HepG2 (cell line): ENCODE measurements around the gene OPRPN. TPM values are rescaled to one million over a fixed set of nuclear protein-coding genes. Genes with fewer than 3 reads are reported as not detected.

Source experiments
- ATAC-seq: fragments of 200-7000 bp; cut with Tn5 transposase; 3 replicates; pipeline ENCODE4 v1.9.1; 2020; ENCODE audit warnings: mild to moderate bottlenecking, moderate library complexity
- BruUV-seq: library from RNA; stranded (reverse); fragments of 400-500 nt; replicated peaks from 2 replicates; lab custom pipeline; 2021; lab: Mats Ljungman, UMichigan
- CTCF ChIA-PET: fragments of 300-600 bp; formaldehyde crosslinking; extraction: SDS; loops from one replicate; lab custom pipeline; 2021; ENCODE audit warnings: low total read pairs, inconsistent platforms, low intra/inter-chr PET ratio; lab: Yijun Ruan, JAX
- POLR2A ChIA-PET: fragments of 350-600 bp; sonication (Branson Sonifier 250); formaldehyde crosslinking; loops from one replicate; lab custom pipeline; 2020; ENCODE audit warnings: antibody characterized with exemption, inconsistent platforms; lab: Yijun Ruan, JAX
- DNase-seq: peaks from one replicate; pipeline ENCODE4 v3.0.0-alpha.2; 2015; ENCODE audit warnings: low spot score
- FAIRE-seq: peaks from 3 replicates; lab custom pipeline; 2011; peaks lifted over from hg19 to GRCh38; lab: Jason Lieb, UNC
- H2AFZ ChIP-seq: one replicate; pipeline ENCODE4 v1.6.1; 2011; ENCODE audit warnings: low read length, inconsistent platforms
- H3K27ac ChIP-seq: fragments of 300-600 bp; 3 replicates; pipeline ENCODE4 v1.8.0; 2011; ENCODE audit warnings: mixed run types, mild to moderate bottlenecking, mixed read lengths, low read length, inconsistent platforms; ENCODE audit not compliant: insufficient read depth; ENCODE audit errors: extremely low read length
- H3K27me3 ChIP-seq, 2 experiments: fragments of 200-600 bp in 1 of 2; 2 replicates in 1 of 2; 3 replicates in 1 of 2; pipeline versions ENCODE4 v1.6.0 to v1.8.0; 2011; ENCODE audit warnings: low read length in 2 of 2, mild to moderate bottlenecking in 2 of 2, moderate library complexity in 2 of 2, inconsistent platforms in 1 of 2; ENCODE audit not compliant: insufficient read depth in 2 of 2, control insufficient read depth in 1 of 2
- H3K36me3 ChIP-seq, 2 experiments: fragments of 200-600 bp in 1 of 2; replicated peaks in 1 of 2; 2 replicates in 1 of 2; 3 replicates in 1 of 2; pipeline versions ENCODE4 v1.5.1 to v1.8.0; 2011; ENCODE audit warnings: low read length in 2 of 2, inconsistent platforms in 1 of 2; ENCODE audit not compliant: insufficient read depth in 2 of 2, control insufficient read depth in 1 of 2
- H3K4me1 ChIP-seq: 2 replicates; pipeline ENCODE4 v1.5.1; 2012; ENCODE audit warnings: low read length, inconsistent platforms; ENCODE audit not compliant: insufficient read depth
- H3K4me2 ChIP-seq: 2 replicates; pipeline ENCODE4 v1.6.0; 2011; ENCODE audit warnings: low read depth, low read length, inconsistent platforms
- H3K4me3 ChIP-seq, 3 experiments: fragments of 200-600 bp in 1 of 3; sonication (generic), shearing (Covaris generic) in 1 of 3; replicated peaks in 1 of 3; 2 replicates each; pipeline ENCODE4 v1.5.1; 2011 to 2016; ENCODE audit warnings: low read length in 3 of 3, inconsistent platforms in 2 of 3, low read depth in 2 of 3, mild to moderate bottlenecking in 2 of 3, control low read depth in 1 of 3, mixed read lengths in 1 of 3; ENCODE audit not compliant: insufficient read depth in 1 of 3
- H3K79me2 ChIP-seq: one replicate; pipeline ENCODE4 v1.6.1; 2011; ENCODE audit warnings: low read length, inconsistent platforms; ENCODE audit not compliant: insufficient read depth
- H3K9ac ChIP-seq: 2 replicates; pipeline ENCODE4 v1.6.0; 2011; ENCODE audit warnings: mild to moderate bottlenecking, low read depth, low read length, inconsistent platforms; ENCODE audit not compliant: insufficient read depth
- H3K9me3 ChIP-seq: 2 replicates; pipeline ENCODE4 v1.5.1; 2012; ENCODE audit warnings: mild to moderate bottlenecking, low read length
- H4K20me1 ChIP-seq: 2 replicates; pipeline ENCODE4 v1.6.0; 2011; ENCODE audit warnings: inconsistent platforms, mild to moderate bottlenecking, low read length, moderate library complexity; ENCODE audit not compliant: insufficient read depth
- BRCA1 ChIP-seq: sonication (generic); formaldehyde crosslinking; IDR thresholded peaks from 2 replicates; pipeline ENCODE4 v1.4.0; 2020; ENCODE audit warnings: missing genetic modification reagents
- ERF ChIP-seq: IDR thresholded peaks from 2 replicates; pipeline ENCODE4 v1.6.1; 2018; ENCODE audit warnings: missing biosample characterization, missing genetic modification reagents
- KMT2A ChIP-seq: sonication (generic); formaldehyde crosslinking; IDR thresholded peaks from 2 replicates; pipeline ENCODE4 v1.4.0; 2020; ENCODE audit warnings: missing genetic modification reagents
- SETDB1 ChIP-seq: sonication (generic); formaldehyde crosslinking; IDR thresholded peaks from 2 replicates; pipeline ENCODE4 v1.5.1; 2020; ENCODE audit warnings: missing genetic modification reagents, mild to moderate bottlenecking, borderline replicate concordance
- ZNF253 ChIP-seq: sonication (generic); formaldehyde crosslinking; IDR thresholded peaks from 2 replicates; pipeline ENCODE4 v1.8.0; 2022; ENCODE audit warnings: mild to moderate bottlenecking, missing genetic modification reagents, borderline replicate concordance
- ZNF713 ChIP-seq: sonication (generic); formaldehyde crosslinking; IDR thresholded peaks from 2 replicates; pipeline ENCODE4 v1.4.0; 2020; ENCODE audit warnings: mild to moderate bottlenecking, missing genetic modification reagents
- ZSCAN22 ChIP-seq: sonication (generic); formaldehyde crosslinking; IDR thresholded peaks from 2 replicates; pipeline ENCODE4 v1.4.0; 2020; ENCODE audit warnings: mild to moderate bottlenecking, missing genetic modification reagents
- WGBS: methylation state at CpG from one replicate; pipeline ENCODE4 v1.1.6; 2017; ENCODE audit warnings: low lambda C conversion rate; 5-methylcytosine and 5-hydroxymethylcytosine counted together
- in situ Hi-C: cut with HindIII; loops from 2 replicates; pipeline ENCODE4 v1.10.0; 2017; ENCODE audit warnings: low pct_unique_long_range_greater_than_20kb; ENCODE audit not compliant: extremely low pct_ligation_motif_present
- intact Hi-C: fragments of 100-400 bp; cut with micrococcal nuclease; formaldehyde crosslinking; loops from one replicate; pipeline ENCODE4 v1.10.0; 2022; ENCODE audit not compliant: unreplicated experiment
- polyA plus RNA-seq, 8 experiments: library from polyadenylated mRNA; depleted of rRNA in 3 of 8; stranded (reverse) in 7 of 8; unstranded in 1 of 8; fragments of >200 nt; fragmentation: Illumina TruSeq in 4 of 8; extraction: Trizol in 4 of 8; gene quantifications; 2 replicates each; pipeline versions ENCODE4 v1.2.1 to v1.2.3, GENCODE V29; 2011 to 2016; ENCODE audit warnings: low read depth in 4 of 8, missing spikeins in 1 of 8, mixed read lengths in 1 of 8; ENCODE audit not compliant: insufficient read depth in 1 of 8
- total RNA-seq, 5 experiments: library from RNA; depleted of rRNA; stranded (reverse); fragments of >200 nt; fragmentation: Illumina TruSeq; extraction: Trizol; gene quantifications; 2 replicates each; pipeline ENCODE4 v1.2.3, GENCODE V29; 2016; ENCODE audit warnings: low read depth in 1 of 5
- TF ChIP-seq, protein P1 (sequence below): sonication (generic); formaldehyde crosslinking; IDR thresholded peaks from 2 replicates; pipeline ENCODE4 v1.5.1; 2020; ENCODE audit warnings: missing genetic modification reagents, mild to moderate bottlenecking, borderline replicate concordance
- TF ChIP-seq, protein P2 (sequence below): sonication (generic); formaldehyde crosslinking; IDR thresholded peaks from 2 replicates; pipeline ENCODE4 v1.4.0; 2020; ENCODE audit warnings: mild to moderate bottlenecking, missing genetic modification reagents, borderline replicate concordance

Gene OPRPN
- total and polyA plus RNA-seq, 2 of the 13 experiments (the other 11 are each of a cell fraction or from before 2014, with no cell fraction given) = not detected

DNA sequence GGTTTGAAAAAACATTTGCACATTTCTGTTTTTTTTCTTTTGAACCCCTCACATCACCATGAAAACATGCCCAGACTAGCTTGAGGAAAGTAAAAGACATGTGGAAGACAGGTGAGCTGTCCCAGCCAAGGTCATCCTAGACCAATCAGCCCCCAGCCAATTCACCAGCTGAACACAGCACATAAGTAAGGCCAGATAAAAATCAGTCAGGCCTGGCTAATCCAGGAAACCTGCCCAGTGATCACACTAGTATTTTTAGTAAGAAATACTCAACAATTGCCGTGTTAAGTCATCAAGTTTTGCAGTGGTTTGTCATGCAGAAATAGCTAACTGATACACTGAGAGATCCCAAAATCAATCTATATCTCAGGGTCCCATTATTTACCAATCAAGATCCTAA, 41.6 kb upstream of the OPRPN start:
- no peak for ATAC-seq
- ChIA-PET POLR2A (no interaction called here), CTCF (no interaction called here)
- TF ChIP-seq ZSCAN22 (CRISPR knock-in tag) (no peak), ERF (CRISPR knock-in tag) (no peak), KMT2A (CRISPR knock-in tag) (no peak), ZNF713 (CRISPR knock-in tag) (no peak), BRCA1 (CRISPR knock-in tag) (no peak)
- TF ChIP-seq, protein P1, sequence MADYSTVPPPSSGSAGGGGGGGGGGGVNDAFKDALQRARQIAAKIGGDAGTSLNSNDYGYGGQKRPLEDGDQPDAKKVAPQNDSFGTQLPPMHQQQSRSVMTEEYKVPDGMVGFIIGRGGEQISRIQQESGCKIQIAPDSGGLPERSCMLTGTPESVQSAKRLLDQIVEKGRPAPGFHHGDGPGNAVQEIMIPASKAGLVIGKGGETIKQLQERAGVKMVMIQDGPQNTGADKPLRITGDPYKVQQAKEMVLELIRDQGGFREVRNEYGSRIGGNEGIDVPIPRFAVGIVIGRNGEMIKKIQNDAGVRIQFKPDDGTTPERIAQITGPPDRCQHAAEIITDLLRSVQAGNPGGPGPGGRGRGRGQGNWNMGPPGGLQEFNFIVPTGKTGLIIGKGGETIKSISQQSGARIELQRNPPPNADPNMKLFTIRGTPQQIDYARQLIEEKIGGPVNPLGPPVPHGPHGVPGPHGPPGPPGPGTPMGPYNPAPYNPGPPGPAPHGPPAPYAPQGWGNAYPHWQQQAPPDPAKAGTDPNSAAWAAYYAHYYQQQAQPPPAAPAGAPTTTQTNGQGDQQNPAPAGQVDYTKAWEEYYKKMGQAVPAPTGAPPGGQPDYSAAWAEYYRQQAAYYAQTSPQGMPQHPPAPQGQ (CRISPR knock-in tag) = no peak
- Histone ChIP-seq H3K9ac (no peak overlapping the region), H3K27me3 (0 out of 5 replicates have a peak, but pooled peaks cover 0 to 3% of the 10 kb centered on the region in 2 experiments), H3K4me1 (no peaks in the 10 kb centered on the region), H3K79me2 (no peaks in the 10 kb centered on the region), H4K20me1 (no peaks in the 10 kb centered on the region), H3K4me2 (no peak overlapping the region), H3K36me3 (no peaks in the 10 kb centered on the region), H3K9me3 (no peaks in the 10 kb centered on the region), H3K4me3 (no peak overlapping the region), H2AFZ (no peak overlapping the region), H3K27ac (no peak overlapping the region)
- FAIRE-seq = no peak
- 29% methylated on average over 1 of the region's 1 CpG for WGBS
- DNase-seq = no peak
- in situ Hi-C loops = no loop called here
- no TSS peak for BruUV-seq
- intact Hi-C loops = loop anchor here (10.0 kb wide), 1 partner anchor 1391 kb away; no protein-coding TSS in a partner anchor

DNA sequence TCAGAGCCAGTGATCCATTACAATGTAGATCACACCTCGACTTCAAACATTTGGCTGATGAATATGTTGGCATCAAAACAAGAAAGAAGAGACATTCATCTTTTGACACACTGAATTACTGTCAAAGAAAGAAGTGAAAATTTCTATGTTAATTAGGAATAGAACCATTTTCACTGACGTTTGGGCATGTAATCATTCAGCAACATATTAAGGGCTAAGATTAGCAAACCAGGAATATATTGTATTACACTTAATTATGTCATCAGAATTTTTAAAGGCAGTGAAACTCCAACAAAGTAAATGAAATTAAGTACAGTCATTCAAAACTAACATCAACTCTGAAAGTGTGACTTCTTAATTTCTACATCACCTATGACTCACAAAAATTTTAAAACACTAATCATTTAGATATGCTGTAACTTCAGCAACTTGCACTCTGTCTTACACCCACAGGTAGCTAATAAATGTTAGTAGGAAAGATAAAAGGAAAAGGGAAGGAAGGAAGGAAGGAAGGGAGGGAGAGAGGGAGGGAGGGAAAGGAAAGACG, 38.6 kb upstream of the OPRPN start:
- Histone ChIP-seq H2AFZ (no peak overlapping the region), H3K4me2 (no peak overlapping the region), H3K9ac (no peak overlapping the region), H3K36me3 (no peaks in the 10 kb centered on the region), H3K79me2 (no peaks in the 10 kb centered on the region), H4K20me1 (no peaks in the 10 kb centered on the region), H3K4me1 (no peaks in the 10 kb centered on the region), H3K27me3 (no peaks in the 10 kb centered on the region), H3K4me3 (no peak overlapping the region), H3K27ac (no peak overlapping the region), H3K9me3 (no peaks in the 10 kb centered on the region)
- DNase-seq (no peak), FAIRE-seq (no peak), ATAC-seq (no peak)
- intact Hi-C loops (loop anchor here (10.0 kb wide), 1 partner anchor 1394 kb away; no protein-coding TSS in a partner anchor), in situ Hi-C loops (no loop called here)
- BruUV-seq = no TSS peak
- ChIA-PET POLR2A (no interaction called here), CTCF (no interaction called here)
- WGBS = 17% methylated on average over 3 of the region's 3 CpGs
- no peak for TF ChIP-seq SETDB1
- TF ChIP-seq, protein P2, sequence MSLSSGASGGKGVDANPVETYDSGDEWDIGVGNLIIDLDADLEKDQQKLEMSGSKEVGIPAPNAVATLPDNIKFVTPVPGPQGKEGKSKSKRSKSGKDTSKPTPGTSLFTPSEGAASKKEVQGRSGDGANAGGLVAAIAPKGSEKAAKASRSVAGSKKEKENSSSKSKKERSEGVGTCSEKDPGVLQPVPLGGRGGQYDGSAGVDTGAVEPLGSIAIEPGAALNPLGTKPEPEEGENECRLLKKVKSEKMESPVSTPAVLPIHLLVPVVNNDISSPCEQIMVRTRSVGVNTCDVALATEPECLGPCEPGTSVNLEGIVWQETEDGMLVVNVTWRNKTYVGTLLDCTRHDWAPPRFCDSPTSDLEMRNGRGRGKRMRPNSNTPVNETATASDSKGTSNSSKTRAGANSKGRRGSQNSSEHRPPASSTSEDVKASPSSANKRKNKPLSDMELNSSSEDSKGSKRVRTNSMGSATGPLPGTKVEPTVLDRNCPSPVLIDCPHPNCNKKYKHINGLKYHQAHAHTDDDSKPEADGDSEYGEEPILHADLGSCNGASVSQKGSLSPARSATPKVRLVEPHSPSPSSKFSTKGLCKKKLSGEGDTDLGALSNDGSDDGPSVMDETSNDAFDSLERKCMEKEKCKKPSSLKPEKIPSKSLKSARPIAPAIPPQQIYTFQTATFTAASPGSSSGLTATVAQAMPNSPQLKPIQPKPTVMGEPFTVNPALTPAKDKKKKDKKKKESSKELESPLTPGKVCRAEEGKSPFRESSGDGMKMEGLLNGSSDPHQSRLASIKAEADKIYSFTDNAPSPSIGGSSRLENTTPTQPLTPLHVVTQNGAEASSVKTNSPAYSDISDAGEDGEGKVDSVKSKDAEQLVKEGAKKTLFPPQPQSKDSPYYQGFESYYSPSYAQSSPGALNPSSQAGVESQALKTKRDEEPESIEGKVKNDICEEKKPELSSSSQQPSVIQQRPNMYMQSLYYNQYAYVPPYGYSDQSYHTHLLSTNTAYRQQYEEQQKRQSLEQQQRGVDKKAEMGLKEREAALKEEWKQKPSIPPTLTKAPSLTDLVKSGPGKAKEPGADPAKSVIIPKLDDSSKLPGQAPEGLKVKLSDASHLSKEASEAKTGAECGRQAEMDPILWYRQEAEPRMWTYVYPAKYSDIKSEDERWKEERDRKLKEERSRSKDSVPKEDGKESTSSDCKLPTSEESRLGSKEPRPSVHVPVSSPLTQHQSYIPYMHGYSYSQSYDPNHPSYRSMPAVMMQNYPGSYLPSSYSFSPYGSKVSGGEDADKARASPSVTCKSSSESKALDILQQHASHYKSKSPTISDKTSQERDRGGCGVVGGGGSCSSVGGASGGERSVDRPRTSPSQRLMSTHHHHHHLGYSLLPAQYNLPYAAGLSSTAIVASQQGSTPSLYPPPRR (CRISPR knock-in tag) = no peak
- no peak for TF ChIP-seq ZNF253 (CRISPR knock-in tag)
